Right lobe of liver (tissue), 4 donors: ENCODE data around the gene TRPM6.

Experiments
- POLR2A ChIP-seq: fragments of 450-650 bp; IDR thresholded peaks from one replicate; pipeline ENCODE4 v1.6.1; 2017; ENCODE audit warnings: antibody characterized with exemption, mild to moderate bottlenecking
- TF ChIP-seq, protein P1 (sequence below), 4 donors: fragments of 200-600 bp in 3 of 4; fragments of 450-650 bp in 1 of 4; IDR thresholded peaks; one replicate each; pipeline versions ENCODE4 v1.5.1 to v1.8.0; 2016 to 2022; ENCODE audit warnings: antibody characterized with exemption in 4 of 4, mild to moderate bottlenecking in 2 of 4
- donor health status: DM: no; HTN: no; CAD: no.
- donor health status: DM: no; HTN: no; CAD: no.
- donor health status: DM: no; HTN: yes; CAD: no.

DNA sequence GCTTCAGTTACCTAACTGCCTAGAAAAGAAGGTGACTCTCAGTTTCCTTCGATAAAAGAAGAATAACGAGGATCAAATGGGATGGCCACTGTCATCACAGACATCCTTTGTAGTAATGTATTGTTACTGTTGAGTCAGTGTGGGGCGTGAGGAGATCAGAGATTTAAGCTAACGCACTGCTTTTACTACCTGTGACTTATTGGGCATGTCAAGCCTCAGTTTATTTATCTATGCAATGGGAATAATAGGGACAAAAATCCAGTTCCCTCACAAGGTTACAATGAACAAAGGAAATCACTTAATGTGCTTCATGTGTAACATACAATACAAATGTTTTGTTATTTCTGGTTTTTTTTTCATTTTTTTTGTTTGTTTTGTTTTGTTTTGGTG lies 255 bp upstream of the TRPM6 start:
- TF ChIP-seq, protein P1, sequence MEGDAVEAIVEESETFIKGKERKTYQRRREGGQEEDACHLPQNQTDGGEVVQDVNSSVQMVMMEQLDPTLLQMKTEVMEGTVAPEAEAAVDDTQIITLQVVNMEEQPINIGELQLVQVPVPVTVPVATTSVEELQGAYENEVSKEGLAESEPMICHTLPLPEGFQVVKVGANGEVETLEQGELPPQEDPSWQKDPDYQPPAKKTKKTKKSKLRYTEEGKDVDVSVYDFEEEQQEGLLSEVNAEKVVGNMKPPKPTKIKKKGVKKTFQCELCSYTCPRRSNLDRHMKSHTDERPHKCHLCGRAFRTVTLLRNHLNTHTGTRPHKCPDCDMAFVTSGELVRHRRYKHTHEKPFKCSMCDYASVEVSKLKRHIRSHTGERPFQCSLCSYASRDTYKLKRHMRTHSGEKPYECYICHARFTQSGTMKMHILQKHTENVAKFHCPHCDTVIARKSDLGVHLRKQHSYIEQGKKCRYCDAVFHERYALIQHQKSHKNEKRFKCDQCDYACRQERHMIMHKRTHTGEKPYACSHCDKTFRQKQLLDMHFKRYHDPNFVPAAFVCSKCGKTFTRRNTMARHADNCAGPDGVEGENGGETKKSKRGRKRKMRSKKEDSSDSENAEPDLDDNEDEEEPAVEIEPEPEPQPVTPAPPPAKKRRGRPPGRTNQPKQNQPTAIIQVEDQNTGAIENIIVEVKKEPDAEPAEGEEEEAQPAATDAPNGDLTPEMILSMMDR (IDR thresholded peaks at IDR 0.05): no peak
- no peak for TF ChIP-seq POLR2A
